DMS 273 (cell line): ENCODE measurements around the gene S100A8.
"Not testable (repeated sequence)": the region's sequence is repeated elsewhere in the genome, so short reads cannot be mapped to it uniquely, and the experiment has no call there.

Experiments used
- DNase-seq: peaks from one replicate; lab custom pipeline; 2025; ENCODE audit not compliant: unreplicated experiment; lab: John Stamatoyannopoulos, UW

The S100A8 gene

DNA sequence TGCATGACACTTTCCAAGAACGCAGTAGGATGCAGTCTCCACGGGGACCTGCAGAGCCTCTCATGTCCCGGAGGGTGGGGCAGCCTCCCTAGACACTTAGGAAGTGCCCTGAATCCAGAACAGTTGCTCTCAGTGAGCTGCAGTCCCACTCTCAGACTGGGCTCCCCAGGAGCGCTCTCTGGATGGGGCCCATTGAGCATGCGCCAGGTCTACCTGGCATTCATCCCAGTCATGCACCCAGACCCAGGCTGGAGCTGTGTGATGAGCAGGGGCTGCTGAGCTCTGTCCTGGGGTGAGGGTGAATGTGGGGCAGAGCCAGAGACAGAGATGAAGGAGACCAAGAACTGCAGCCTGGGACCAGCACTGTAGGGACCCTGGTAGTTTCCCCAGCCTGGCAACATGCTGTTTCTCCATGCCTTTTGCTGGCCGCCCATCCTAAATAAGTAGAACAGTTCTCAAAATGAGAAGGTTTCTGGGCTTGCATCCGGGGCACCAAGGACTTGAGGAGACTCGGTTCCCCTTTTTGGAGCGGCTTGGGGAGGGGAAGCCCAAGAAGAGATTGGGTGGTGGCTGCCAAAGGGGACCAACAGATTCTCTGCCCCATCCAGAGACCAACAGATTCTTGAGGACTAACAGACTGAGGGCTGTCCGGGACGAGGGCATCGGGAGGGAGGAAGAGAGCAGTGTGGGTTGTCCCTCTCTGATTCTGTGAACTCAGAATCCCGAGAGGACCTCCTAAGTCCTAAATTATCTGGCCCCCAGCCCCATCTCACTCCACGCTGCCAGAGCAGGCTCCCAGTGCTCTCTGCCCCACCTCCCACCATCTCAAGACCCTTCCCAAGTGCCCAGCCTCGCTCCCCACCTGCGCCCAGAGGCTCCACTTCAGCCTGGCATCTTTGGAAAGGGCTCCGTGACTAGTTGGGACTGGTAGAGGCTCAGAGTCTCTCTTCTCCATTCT is 41.2 kb downstream of the S100A8 start:
- DNase-seq = peak; percentile 23

DNA sequence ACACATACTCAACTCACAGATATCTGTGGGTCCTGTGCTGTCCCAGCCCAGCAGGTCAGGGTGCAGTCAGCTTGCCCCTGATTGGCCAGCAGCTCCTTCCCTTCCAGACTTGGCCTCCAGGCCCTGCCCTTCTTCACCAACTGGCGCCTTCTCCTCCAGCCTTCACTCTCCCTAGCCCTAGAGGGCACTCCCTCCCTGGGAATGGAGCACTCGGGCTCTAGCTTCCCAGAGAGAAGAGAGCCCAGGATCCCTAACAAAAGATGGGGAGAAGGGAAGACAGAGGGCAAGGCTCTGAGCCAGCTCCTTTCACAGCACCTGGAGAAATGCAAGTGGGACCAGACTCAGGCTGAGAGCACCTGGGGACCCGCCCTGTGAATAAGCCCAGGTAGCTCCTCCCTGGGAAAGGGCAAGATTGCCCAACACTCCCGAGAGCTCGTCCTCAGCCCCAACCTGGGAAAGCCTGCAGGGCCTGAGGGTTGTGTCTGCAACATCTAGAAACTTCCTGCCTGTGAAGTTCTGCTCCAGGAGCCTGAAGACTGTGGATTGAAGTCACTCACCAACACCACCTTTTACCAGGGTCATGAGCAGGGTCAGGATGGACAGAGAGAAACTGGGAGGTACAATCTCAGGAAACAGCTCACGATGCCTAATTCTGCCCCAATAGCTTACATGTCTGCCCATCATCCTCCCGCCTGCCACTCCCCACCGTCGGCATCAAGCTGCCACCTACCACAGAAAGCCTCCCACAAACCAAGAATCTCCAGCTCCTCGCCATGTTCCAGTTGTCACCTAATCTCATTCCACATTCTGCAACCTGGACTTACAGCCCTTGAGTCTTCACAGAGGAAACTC is 42.1 kb downstream of the S100A8 start, which contains the start of gene PGLYRP4:
PGLYRP4 (minus strand) TSS at position 331 of the 852 bp plus-strand sequence. CDS start 909 bp downstream, outside the sequence.
- DNase-seq = peak; percentile 16

DNA sequence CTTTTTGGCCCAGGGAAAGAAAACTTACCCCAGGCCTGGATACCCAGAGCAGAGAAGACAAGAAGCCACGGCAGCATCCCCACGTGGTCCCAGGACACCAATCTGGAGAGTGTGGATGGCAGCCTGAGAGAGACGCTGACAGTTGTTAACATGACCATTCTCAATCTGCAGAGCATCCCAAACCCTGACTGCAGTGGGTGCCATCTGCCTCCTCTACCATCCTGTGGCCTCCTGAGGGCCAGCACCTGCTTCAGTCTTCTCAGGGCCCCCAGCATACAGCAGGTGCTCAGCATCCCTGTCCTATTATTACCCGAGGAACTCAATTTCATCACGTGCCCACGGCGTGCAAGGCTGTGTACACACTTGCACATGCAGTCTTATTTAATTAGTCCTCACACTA is 43.0 kb downstream of the S100A8 start:
- DNase-seq = no peak

DNA sequence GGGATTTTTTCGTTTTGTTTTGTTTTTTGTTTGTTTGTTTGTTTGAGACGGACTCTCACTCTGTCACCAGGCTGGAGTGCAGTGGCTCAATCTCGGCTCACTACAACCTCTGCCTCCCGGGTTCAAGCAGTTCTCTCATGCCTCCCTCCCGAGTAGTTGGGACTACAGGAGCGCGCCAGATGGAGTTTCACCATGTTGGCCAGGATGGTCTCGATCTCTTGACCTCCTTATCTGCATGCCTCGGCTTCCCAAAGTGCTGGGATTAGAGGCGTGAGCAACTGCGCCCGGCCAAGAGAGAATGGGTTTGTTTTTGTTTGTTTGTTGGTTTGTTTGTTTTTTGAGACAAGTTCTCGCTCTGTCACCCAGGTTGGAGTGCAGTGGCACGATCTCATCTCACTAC is 43.8 kb downstream of the S100A8 start:
- DNase-seq = not testable (repeated sequence)

DNA sequence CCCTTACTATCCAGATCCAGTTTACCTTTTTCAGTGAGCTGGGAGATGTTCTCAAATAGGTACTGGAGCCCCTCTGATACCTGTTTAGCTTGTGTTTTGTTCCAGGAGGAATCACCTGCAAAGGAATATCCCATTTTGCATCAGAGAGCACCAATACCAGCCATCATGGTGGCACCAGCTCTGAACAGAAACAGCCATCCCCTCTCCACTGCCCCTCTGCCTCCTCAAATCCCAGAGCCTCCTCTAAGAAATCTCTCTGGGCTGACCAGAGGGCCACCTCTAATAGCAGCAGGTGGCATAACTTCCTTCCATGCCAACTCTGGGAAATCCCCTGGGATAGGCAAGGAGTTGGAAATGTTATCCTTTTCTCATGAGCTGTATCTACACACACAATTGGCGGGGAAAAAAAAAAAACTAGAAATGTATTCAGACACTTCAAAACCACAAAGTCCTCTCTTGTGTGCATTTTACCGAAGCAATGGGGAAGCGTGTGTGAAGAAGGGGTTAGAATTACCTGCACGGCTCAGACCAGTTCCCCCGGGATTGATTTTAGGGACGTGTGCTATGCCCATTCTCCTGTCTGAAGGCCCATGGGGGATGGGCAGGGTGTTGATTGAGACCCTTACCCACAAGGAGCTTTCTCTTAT is 44.7 kb downstream of the S100A8 start:
- DNase-seq = no peak

DNA sequence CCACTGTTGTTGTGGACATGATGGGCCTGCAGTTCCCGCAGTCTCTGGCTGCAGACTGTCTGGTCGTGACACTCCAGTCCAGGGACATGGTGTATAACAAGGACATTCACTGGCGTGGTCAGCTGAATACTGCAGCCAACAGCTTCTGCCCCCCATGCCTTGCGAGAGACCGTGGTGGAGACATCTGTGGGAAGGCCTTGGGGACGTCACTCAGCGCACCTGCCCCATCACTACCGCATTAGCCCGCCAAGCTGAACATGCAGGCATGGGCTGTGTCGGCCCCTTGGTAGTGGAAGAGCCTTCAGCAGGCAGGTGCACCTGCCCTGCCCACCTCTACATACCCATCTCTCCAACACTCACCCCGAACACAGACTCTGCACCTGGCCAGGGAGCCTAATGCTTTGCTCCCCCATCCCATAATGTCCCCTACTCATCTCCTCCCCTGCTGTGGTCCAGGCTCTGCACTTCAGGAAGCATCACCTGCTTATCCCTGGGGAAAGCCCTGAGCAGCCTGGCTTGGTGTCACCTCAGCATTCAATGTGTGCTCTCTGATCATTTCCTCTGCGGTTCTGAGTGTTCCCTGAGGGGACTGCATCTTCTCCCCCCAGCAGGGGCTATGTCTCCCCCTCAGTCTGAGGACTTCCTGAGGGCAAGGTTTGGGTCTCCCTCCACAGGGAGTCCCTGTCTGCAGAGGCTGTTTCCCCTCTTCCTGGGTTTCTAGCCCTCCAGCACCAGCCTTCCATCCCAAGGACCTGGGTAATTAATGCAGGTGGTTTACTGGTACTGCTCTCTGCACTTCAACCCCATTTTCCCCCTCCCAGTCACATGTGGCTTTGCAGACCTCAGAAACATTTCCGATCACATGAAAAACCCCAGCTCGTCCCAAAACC is 45.4 kb downstream of the S100A8 start:
- no peak for DNase-seq

DNA sequence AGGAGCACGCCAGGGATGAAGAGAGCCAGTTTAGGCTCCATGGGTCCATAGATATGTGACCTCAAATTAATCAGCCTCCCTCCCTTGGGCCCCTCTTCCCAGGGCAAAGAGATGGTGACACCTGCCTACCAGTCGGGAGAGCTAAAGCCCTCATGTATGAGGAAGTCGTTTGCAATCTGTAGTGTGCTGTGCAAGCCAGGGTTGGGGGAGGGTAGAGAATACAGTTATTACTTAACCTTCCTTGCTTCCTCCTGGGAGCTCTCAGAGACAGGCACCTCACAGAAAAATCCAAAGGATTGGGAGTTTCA is 46.2 kb downstream of the S100A8 start:
- no peak for DNase-seq

DNA sequence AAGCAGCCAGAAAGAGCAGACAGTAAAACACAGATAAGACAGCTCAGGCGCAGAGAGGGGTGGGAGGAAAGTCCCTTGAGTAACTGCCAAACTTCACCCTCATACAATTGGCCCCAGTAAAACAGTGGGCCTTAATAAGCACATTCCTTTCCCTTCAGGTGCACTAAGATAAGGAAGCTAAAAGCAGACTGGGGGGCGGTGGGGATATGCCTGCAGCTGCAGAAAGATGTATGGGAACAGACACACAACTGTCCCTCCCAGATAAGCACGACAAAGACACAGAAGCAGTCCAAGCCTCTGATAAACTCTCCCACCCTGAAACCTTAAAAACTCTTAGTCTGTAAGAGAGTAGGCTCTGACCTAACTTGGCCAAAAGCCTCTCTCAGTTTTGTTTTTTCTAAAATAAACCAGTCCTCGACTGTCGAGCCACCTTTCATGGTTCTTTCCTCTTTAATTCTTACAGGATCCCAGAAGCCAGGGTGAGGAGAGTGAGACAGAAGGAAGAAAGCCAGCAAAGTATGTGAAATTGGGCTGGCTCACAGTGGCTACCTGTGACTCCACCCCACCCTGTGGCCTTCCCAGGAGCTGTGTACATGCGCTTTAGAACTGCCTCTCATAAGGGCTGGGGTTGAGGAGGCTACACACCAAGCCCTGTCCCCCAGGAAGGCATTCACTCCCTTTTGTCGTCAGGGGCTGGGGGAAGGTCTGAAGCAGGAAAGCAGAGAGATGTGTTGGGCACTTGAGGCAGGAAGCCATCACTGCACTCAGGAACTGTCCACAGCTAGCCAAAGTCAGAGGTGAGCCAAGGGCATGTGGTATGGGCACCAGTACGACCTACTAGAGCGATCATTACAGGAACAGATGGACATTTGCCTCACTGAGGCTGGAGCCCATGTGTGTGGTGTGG is 46.8 kb downstream of the S100A8 start:
- no peak for DNase-seq

DNA sequence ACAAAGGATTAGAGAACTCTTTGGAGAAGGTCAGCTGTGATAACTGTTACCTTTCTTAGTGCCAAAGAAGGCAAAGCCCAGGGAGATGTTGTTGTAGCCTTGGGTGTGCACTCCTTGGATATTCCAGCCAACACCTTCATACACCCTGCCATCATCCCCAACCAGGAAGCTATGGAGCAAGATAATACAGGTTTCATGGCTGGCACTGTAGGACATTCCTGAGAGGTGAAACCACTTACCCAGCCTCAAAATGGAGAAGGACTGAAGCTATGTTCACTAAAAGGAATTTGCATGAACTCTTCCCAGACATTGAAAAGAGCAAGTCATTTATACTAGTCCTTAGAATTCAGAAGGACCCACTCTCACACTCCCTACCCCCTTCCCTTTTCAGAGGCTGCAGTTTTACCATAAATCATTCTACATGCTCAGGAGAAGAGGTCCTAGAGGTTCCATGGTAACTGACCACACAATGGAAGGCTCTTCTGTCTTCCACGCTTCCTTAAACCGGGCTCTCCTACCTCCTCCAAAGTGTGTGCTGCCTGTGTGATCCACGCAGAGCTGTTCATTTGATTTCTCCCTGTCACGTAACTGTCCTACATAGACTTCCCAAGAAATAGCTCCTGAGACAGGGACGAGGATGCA is 47.7 kb downstream of the S100A8 start:
- DNase-seq = no peak

DNA sequence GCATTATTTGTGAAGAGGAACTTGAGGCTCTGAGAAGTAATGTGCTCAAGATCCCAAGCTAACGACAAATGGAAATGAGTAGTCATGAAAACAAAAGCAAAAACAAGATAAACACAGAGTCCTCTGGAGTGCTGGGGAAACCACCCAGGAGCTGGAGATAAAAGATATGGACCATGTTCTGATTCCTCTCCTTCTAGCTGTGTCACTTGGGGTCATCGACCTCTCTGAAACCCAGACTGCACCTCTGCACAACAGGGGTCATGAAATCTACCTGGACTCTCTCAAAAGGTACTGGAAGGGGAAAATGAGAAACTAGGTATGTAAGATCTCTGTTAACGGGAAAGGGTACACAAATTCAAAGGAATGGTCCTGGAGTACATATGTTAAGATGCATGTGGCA is 48.7 kb downstream of the S100A8 start:
- no peak for DNase-seq

DNA sequence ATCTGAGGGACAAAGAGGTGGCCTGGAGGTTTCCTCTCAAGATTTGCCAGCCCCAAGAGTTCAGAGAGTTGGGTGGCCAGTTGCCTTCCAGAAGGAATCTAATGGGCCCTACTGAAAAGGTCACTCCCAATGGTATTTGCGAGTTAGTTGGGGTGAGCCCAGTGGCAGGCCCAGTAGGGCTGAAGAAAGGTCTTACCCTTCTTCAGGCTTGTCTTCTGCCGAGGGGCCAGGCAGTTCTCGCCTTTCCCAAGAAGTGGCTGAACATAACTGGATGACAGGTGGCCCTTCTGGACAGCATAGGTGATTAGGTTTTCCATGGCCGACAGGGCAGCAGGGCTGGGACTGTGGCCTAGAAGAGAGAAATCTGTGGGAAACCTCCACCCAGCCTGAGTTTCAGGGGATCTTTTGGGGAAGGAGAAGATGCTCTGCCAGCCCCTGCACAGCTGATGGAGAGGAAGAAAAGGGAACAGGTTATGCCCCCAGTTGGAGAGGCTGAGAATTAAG is 49.4 kb downstream of the S100A8 start:
- DNase-seq = no peak

DNA sequence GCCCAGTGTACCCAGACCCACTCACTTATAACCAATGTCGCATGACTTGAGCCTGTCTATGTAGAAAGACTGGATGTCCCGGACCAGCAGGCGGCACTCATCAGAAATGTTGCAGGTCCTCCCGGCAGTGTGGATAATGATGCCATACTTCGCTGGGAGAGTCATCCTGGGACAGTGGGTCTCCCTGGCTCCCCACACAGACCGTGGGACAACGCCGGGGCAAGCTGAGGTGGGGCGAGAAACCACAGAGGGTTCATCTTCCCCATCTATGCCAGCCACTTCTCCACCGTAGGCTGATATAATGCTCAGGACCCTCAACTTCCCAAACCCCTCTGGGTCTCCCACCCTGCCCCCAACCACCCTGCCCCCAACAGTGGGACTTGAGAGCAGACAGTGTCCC is 50.5 kb downstream of the S100A8 start:
- DNase-seq = no peak
